DOHH2 (cell line): ENCODE data around the gene PLSCR2.

Experiments used
- CTCF ChIP-seq: fragments of 200-600 bp; sonication (generic); IDR thresholded peaks from one replicate; pipeline ENCODE4 v1.5.1; 2014; ENCODE audit warnings: antibody characterized with exemption, mild to moderate bottlenecking, low read depth, low read length; ENCODE audit not compliant: poor library complexity, severe bottlenecking
- EZH2phosphoT487 ChIP-seq: fragments of 200-600 bp; sonication (generic); IDR thresholded peaks from 2 replicates; pipeline ENCODE4 v1.6.1; 2017; ENCODE audit warnings: borderline replicate concordance, mild to moderate bottlenecking, antibody characterized with exemption, low read length, moderate library complexity, mixed read lengths

GRCh38 chr3:146407956-146408355 lies 61.4 kb downstream of the PLSCR2 start:
- TF ChIP-seq CTCF, result no peak
- no peak for TF ChIP-seq EZH2phosphoT487
